SK-N-SH (cell line): ENCODE data around the gene ACOT7. TPM values are rescaled to one million over a fixed set of nuclear protein-coding genes. Genes with fewer than 3 reads are reported as not detected.

Source experiments
- CTCF ChIA-PET: fragments of 300-600, 350-600 bp; formaldehyde crosslinking; extraction: SDS; loops from one replicate; lab custom pipeline; 2021; lab: Yijun Ruan, JAX
- POLR2A ChIA-PET: fragments of 350-600 bp; sonication (Branson Sonifier 250); formaldehyde crosslinking; extraction: SDS; loops from one replicate; lab custom pipeline; 2020; ENCODE audit warnings: antibody characterized with exemption, inconsistent platforms; lab: Yijun Ruan, JAX
- DNase-seq: peaks from one replicate; pipeline ENCODE4 v3.0.0; 2012
- H2AFZ ChIP-seq: fragments of 200-600 bp; sonication (generic); 2 replicates; pipeline ENCODE4 v1.8.1; 2016; ENCODE audit warnings: antibody characterized with exemption, mild to moderate bottlenecking, low read depth
- H3F3A ChIP-seq: fragments of 200-600 bp; sonication (generic); replicated peaks from 2 replicates; pipeline ENCODE3; 2016; ENCODE audit warnings: antibody characterized with exemption, mild to moderate bottlenecking; ENCODE audit not compliant: insufficient read depth
- H3K27ac ChIP-seq, 2 experiments: fragments of 200-500 bp in 1 of 2; fragments of 200-600 bp in 1 of 2; sonication (Bioruptor generic) in 1 of 2; sonication (generic), shearing (Covaris generic) in 1 of 2; 2 replicates each; pipeline versions ENCODE4 v1.5.1 to v1.6.1; 2014 to 2016; ENCODE audit warnings: low read depth in 2 of 2, inconsistent platforms in 1 of 2, low read length in 1 of 2, mild to moderate bottlenecking in 1 of 2, mixed read lengths in 1 of 2
- H3K27me3 ChIP-seq: fragments of 200-600 bp; sonication (generic), shearing (Covaris generic); 2 replicates; pipeline ENCODE4 v1.6.1; 2016; ENCODE audit warnings: mixed run types; ENCODE audit not compliant: insufficient read depth
- H3K36me3 ChIP-seq, 2 experiments: fragments of 200-500 bp in 1 of 2; fragments of 200-600 bp in 1 of 2; sonication (Bioruptor generic) in 1 of 2; sonication (generic) in 1 of 2; replicated peaks in 1 of 2; 2 replicates each; pipeline versions ENCODE3 to v1.5.1; 2014 to 2016; ENCODE audit warnings: low read length in 1 of 2, mild to moderate bottlenecking in 1 of 2; ENCODE audit not compliant: insufficient read depth in 2 of 2, control insufficient read depth in 1 of 2
- H3K4me1 ChIP-seq, 2 experiments: fragments of 200-500 bp in 1 of 2; fragments of 200-600 bp in 1 of 2; sonication (Bioruptor generic) in 1 of 2; sonication (generic), shearing (Covaris generic) in 1 of 2; 2 replicates each; pipeline versions ENCODE4 v1.5.1 to v1.6.1; 2014 to 2016; ENCODE audit warnings: low read depth in 1 of 2, low read length in 1 of 2, mixed run types in 1 of 2; ENCODE audit not compliant: insufficient read depth in 2 of 2, control insufficient read depth in 1 of 2
- H3K4me2 ChIP-seq: fragments of 200-600 bp; sonication (generic), shearing (Covaris generic); 2 replicates; pipeline ENCODE4 v1.6.1; 2017; ENCODE audit warnings: mixed run types
- H3K4me3 ChIP-seq, 2 experiments: fragments of 200-500 bp in 1 of 2; fragments of 200-600 bp in 1 of 2; sonication (Bioruptor generic) in 1 of 2; sonication (generic), shearing (Covaris generic) in 1 of 2; 2 replicates each; pipeline versions ENCODE4 v1.5.1 to v1.8.1; 2014 to 2016; ENCODE audit warnings: low read depth in 2 of 2, inconsistent platforms in 1 of 2, low read length in 1 of 2, mild to moderate bottlenecking in 1 of 2, mixed read lengths in 1 of 2, moderate library complexity in 1 of 2
- H3K79me2 ChIP-seq: fragments of 200-600 bp; sonication (generic); 2 replicates; pipeline ENCODE4 v1.8.1; 2017; ENCODE audit warnings: mild to moderate bottlenecking; ENCODE audit not compliant: insufficient read depth
- H3K9ac ChIP-seq: fragments of 200-600 bp; sonication (generic); 2 replicates; pipeline ENCODE4 v1.6.1; 2017; ENCODE audit warnings: mixed run types
- H3K9me2 ChIP-seq: fragments of 200-600 bp; sonication (generic); 2 replicates; pipeline ENCODE4 v1.6.1; 2017; ENCODE audit warnings: mixed run types
- H3K9me3 ChIP-seq: fragments of 200-600 bp; sonication (generic); 2 replicates; pipeline ENCODE4 v1.6.1; 2017; ENCODE audit warnings: mixed run types, mild to moderate bottlenecking, moderate library complexity
- H4K20me1 ChIP-seq: fragments of 200-600 bp; sonication (generic); 2 replicates; pipeline ENCODE4 v1.6.1; 2017; ENCODE audit warnings: mild to moderate bottlenecking, mixed run types; ENCODE audit not compliant: insufficient read depth
- EP300 ChIP-seq, 2 experiments: IDR thresholded peaks; 2 replicates each; pipeline versions ENCODE4 v1.4.0 to v1.6.1; 2012; ENCODE audit warnings: borderline replicate concordance in 1 of 2, low read depth in 1 of 2, low read length in 1 of 2
- FOXM1 ChIP-seq: IDR thresholded peaks from 2 replicates; pipeline ENCODE4 v1.4.0; 2012; ENCODE audit warnings: low read depth, mild to moderate bottlenecking
- GATA2 ChIP-seq: sonication (generic); formaldehyde crosslinking; IDR thresholded peaks from 2 replicates; pipeline ENCODE4 v1.5.0; 2020; ENCODE audit warnings: mild to moderate bottlenecking, missing genetic modification reagents
- JUND ChIP-seq: IDR thresholded peaks from 2 replicates; pipeline ENCODE4 v1.4.0; 2012
- MEF2A ChIP-seq: IDR thresholded peaks from 2 replicates; pipeline ENCODE4 v1.4.0; 2012; ENCODE audit warnings: low read depth, borderline replicate concordance
- MXI1 ChIP-seq: IDR thresholded peaks from 2 replicates; pipeline ENCODE4 v1.6.1; 2012; ENCODE audit warnings: mild to moderate bottlenecking, low read depth, low read length, improper control_type of control experiment
- NRF1 ChIP-seq: IDR thresholded peaks from 2 replicates; pipeline ENCODE4 v1.6.1; 2012; ENCODE audit warnings: low read depth, mild to moderate bottlenecking, low read length
- RAD21 ChIP-seq: IDR thresholded peaks from 2 replicates; pipeline ENCODE4 v1.6.1; 2012; ENCODE audit warnings: mild to moderate bottlenecking, low read length
- RCOR1 ChIP-seq: fragments of 150-350 bp; IDR thresholded peaks from 2 replicates; pipeline ENCODE4 v1.6.1; 2017; ENCODE audit warnings: antibody characterized with exemption, low read length
- RFX5 ChIP-seq: IDR thresholded peaks from 2 replicates; pipeline ENCODE4 v1.6.1; 2012; ENCODE audit warnings: mild to moderate bottlenecking, improper control_type of control experiment, low read length
- TCF12 ChIP-seq: IDR thresholded peaks from 2 replicates; pipeline ENCODE4 v1.4.0; 2012
- TEAD4 ChIP-seq: IDR thresholded peaks from 2 replicates; pipeline ENCODE4 v1.4.0; 2012; ENCODE audit warnings: mild to moderate bottlenecking, borderline replicate concordance; ENCODE audit not compliant: insufficient read depth
- WGBS: methylation state at CpG from one replicate; pipeline ENCODE4 v1.1.6; 2017; ENCODE audit warnings: low lambda C conversion rate; 5-methylcytosine and 5-hydroxymethylcytosine counted together
- polyA plus RNA-seq, 3 experiments: library from polyadenylated mRNA; depleted of rRNA; stranded (reverse); fragments of >200 nt; gene quantifications; 2 replicates each; pipeline ENCODE4 v1.2.3, GENCODE V29; 2012
- TF ChIP-seq, protein P1 (sequence below): IDR thresholded peaks from 2 replicates; pipeline ENCODE4; 2012
- TF ChIP-seq, protein P2 (sequence below): IDR thresholded peaks from 2 replicates; pipeline ENCODE4 v1.4.0; 2012; ENCODE audit warnings: low read depth, borderline replicate concordance
- TF ChIP-seq, protein P3 (sequence below): fragments of 150-350 bp; IDR thresholded peaks from 2 replicates; pipeline ENCODE4 v1.6.1; 2016; ENCODE audit warnings: mild to moderate bottlenecking, low read depth, low read length
- TF ChIP-seq, protein P4 (sequence below): IDR thresholded peaks from 2 replicates; pipeline ENCODE4 v1.4.0; 2012; ENCODE audit warnings: low read depth
- TF ChIP-seq, protein P5 (sequence below): IDR thresholded peaks from 2 replicates; pipeline ENCODE4 v1.6.1; 2012; ENCODE audit warnings: mild to moderate bottlenecking, low read depth, low read length, moderate library complexity

ACOT7 gene
- polyA plus RNA-seq, 1 of the 3 experiments (the other 2 are of a cell fraction) = 289 TPM

DNA sequence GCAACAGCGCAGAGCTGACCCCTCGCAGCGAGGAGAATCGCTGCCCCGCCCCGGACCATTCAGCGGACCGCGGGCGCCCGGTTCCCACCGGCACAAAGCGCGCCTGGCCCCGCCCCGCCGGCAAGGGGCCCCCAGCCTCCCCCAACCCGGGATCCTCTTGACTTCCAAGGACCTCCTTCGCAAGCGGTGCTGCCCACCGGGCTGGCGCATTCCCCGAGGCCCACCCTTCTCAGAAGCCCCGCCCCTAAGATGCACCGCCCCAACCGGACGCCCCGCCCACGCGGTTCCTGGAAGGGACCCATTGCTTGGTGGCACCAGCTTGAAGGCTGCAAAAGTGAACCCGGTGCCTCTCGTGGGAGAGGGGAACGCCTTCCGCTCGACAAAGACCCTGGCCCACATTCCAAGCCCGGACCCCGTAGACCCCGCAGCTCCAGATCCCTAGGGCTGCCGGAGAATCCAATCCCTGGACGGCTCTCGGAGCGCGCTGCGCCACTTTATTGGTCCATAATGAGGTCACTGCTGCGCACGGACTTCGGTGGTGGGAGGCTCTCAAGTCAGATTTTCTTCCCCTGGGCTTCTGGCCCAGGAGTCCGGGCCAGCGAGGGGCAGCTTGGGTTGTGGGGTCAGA lies 147.6 kb downstream of the ACOT7 start:
- DNase-seq = peak; percentile 95

DNA sequence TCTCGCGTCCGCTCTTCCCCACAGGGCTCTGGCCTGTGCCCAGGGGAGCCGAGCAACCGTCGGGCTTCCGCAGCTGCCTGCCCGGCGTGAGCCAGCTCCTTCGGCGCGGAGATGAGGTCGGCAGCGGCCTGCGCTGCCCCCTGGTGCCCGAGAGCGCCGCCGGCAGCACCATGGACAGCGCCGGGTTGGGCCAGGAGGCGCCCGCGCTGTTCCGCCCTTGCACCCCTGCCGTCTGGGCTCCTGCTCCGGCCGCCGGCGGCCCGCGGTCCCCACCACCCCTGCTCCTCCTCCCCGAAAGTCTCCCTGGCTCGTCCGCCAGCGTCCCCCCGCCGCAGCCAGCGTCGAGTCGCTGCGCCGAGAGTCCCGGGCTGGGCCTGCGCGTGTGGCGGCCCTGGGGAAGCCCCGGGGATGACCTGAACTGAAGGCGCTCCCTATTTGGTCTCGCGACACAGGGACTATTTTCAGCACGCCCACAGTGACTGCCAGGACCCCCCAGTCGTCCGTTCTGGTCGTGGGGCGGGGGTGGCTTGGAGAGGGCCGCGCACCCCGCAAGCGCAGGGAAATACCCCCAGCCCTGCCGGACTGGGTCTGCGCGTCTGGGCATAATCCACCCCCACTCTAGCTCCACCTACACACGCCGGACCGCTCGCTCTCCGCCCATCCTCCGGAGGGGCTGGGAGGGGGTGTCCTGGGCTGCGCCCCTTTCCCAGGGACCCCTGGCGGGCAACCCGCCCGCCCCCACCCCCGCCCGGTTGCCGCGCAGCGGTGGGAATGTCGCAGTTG lies 148.3 kb downstream of the ACOT7 start:
- Histone ChIP-seq H3K4me1 (no peaks in the 10 kb centered on the region; a peak in 1 of 4 replicates), H3F3A (no peaks in the 10 kb centered on the region), H3K27me3 (no peaks in the 10 kb centered on the region), H3K9me2 (no peaks in the 10 kb centered on the region), H3K9ac (no peak overlapping the region), H3K9me3 (no peaks in the 10 kb centered on the region), H2AFZ (no peak overlapping the region), H3K27ac (peak overlapping the region in 1 of 2 experiments; percentile 76; a peak in 2 of 4 replicates), H3K79me2 (no peaks in the 10 kb centered on the region), H3K4me3 (peak overlapping the region; percentile 44 to 48), H4K20me1 (peaks cover 3% of the 10 kb centered on the region; the same call in 1 of the 2 replicates), H3K4me2 (peak overlapping the region; percentile 65; the same call in 1 of the 2 replicates), H3K36me3 (no peaks in the 10 kb centered on the region)
- 1% methylated on average over 16 of the region's 79 CpGs for WGBS
- ChIA-PET POLR2A (interaction anchor here (0.7 to 1.9 kb wide), 11 partner anchors 10 to 211 kb away, joined by 3 to 5 read pairs (median 3); partner anchors contain the start of gene ICMT), CTCF (interaction anchor here (0.6 to 9.5 kb wide), 58 partner anchors 8 to 270 kb away, joined by 3 to 318 read pairs (median 6); partner anchors contain the start of genes GPR153, HES2, ICMT and NPHP4)
- peak; percentile 91 for DNase-seq
- no peak for TF ChIP-seq FOXM1
- TF ChIP-seq TCF12 = no peak
- TF ChIP-seq MXI1 = peak; percentile 26; the same call in 1 of the 2 replicates
- no peak for TF ChIP-seq JUND
- TF ChIP-seq MEF2A = no peak
- TF ChIP-seq, protein P1, sequence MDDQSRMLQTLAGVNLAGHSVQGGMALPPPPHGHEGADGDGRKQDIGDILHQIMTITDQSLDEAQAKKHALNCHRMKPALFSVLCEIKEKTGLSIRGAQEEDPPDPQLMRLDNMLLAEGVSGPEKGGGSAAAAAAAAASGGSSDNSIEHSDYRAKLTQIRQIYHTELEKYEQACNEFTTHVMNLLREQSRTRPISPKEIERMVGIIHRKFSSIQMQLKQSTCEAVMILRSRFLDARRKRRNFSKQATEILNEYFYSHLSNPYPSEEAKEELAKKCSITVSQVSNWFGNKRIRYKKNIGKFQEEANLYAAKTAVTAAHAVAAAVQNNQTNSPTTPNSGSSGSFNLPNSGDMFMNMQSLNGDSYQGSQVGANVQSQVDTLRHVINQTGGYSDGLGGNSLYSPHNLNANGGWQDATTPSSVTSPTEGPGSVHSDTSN = no peak
- no peak for TF ChIP-seq RFX5
- TF ChIP-seq, protein P2, sequence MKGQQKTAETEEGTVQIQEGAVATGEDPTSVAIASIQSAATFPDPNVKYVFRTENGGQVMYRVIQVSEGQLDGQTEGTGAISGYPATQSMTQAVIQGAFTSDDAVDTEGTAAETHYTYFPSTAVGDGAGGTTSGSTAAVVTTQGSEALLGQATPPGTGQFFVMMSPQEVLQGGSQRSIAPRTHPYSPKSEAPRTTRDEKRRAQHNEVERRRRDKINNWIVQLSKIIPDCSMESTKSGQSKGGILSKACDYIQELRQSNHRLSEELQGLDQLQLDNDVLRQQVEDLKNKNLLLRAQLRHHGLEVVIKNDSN = no peak
- no peak for TF ChIP-seq GATA2
- TF ChIP-seq, protein P3, sequence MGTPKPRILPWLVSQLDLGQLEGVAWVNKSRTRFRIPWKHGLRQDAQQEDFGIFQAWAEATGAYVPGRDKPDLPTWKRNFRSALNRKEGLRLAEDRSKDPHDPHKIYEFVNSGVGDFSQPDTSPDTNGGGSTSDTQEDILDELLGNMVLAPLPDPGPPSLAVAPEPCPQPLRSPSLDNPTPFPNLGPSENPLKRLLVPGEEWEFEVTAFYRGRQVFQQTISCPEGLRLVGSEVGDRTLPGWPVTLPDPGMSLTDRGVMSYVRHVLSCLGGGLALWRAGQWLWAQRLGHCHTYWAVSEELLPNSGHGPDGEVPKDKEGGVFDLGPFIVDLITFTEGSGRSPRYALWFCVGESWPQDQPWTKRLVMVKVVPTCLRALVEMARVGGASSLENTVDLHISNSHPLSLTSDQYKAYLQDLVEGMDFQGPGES = no peak
- peak; percentile 67 for TF ChIP-seq RAD21
- no peak for TF ChIP-seq TEAD4
- TF ChIP-seq, protein P4, sequence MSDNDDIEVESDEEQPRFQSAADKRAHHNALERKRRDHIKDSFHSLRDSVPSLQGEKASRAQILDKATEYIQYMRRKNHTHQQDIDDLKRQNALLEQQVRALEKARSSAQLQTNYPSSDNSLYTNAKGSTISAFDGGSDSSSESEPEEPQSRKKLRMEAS = peak; percentile 38; the same call in 1 of the 2 replicates
- TF ChIP-seq, protein P5, sequence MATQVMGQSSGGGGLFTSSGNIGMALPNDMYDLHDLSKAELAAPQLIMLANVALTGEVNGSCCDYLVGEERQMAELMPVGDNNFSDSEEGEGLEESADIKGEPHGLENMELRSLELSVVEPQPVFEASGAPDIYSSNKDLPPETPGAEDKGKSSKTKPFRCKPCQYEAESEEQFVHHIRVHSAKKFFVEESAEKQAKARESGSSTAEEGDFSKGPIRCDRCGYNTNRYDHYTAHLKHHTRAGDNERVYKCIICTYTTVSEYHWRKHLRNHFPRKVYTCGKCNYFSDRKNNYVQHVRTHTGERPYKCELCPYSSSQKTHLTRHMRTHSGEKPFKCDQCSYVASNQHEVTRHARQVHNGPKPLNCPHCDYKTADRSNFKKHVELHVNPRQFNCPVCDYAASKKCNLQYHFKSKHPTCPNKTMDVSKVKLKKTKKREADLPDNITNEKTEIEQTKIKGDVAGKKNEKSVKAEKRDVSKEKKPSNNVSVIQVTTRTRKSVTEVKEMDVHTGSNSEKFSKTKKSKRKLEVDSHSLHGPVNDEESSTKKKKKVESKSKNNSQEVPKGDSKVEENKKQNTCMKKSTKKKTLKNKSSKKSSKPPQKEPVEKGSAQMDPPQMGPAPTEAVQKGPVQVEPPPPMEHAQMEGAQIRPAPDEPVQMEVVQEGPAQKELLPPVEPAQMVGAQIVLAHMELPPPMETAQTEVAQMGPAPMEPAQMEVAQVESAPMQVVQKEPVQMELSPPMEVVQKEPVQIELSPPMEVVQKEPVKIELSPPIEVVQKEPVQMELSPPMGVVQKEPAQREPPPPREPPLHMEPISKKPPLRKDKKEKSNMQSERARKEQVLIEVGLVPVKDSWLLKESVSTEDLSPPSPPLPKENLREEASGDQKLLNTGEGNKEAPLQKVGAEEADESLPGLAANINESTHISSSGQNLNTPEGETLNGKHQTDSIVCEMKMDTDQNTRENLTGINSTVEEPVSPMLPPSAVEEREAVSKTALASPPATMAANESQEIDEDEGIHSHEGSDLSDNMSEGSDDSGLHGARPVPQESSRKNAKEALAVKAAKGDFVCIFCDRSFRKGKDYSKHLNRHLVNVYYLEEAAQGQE = peak; percentile 100
- 0 out of 2 replicates have a peak, but pooled peaks have one; percentile 42 for TF ChIP-seq RCOR1

More for the DNA sequence above, 147.6 kb downstream of the ACOT7 start:
- no peaks in the 10 kb centered on the region for H3F3A ChIP-seq
- no peaks in the 10 kb centered on the region for H3K27me3 ChIP-seq
- no peak overlapping the region for H3K9ac ChIP-seq
- no peak for TF ChIP-seq MXI1
- TF ChIP-seq NRF1 = peak; percentile 22; the same call in 1 of the 2 replicates
- TF ChIP-seq EP300 (IDR thresholded peaks at IDR 0.05; ENCODE audit: borderline replicate concordance in 1 of 2, low read depth in 1 of 2, low read length in 1 of 2) = no peak
- WGBS = 1% methylated on average over 27 of the region's 49 CpGs
- ChIA-PET CTCF (interaction anchor here (0.6 to 9.5 kb wide), 74 partner anchors 9 to 355 kb away, joined by 3 to 318 read pairs (median 6); partner anchors contain the start of genes ACOT7, CHD5, HES2 and ICMT), POLR2A (interaction anchor here (0.7 to 1.9 kb wide), 10 partner anchors 10 to 212 kb away, joined by 3 to 5 read pairs (median 3); partner anchors contain the start of gene ICMT)
- peak overlapping the region; percentile 29 to 44; a peak in 3 of 4 replicates for H3K4me3 ChIP-seq
- H3K36me3 ChIP-seq = no peaks in the 10 kb centered on the region
- no peaks in the 10 kb centered on the region for H3K79me2 ChIP-seq
- H3K4me2 ChIP-seq = peak overlapping the region; percentile 65
- peak overlapping the region in 1 of 2 experiments; percentile 76; a peak in 2 of 4 replicates for H3K27ac ChIP-seq
- H4K20me1 ChIP-seq = peaks cover 3% of the 10 kb centered on the region; the same call in 1 of the 2 replicates
- no peaks in the 10 kb centered on the region for H3K9me3 ChIP-seq
- H3K4me1 ChIP-seq = no peaks in the 10 kb centered on the region; a peak in 1 of 4 replicates
- no peaks in the 10 kb centered on the region for H3K9me2 ChIP-seq
- H2AFZ ChIP-seq = no peak overlapping the region
